GM21381 (cell line): ENCODE data around the gene MAB21L2.
"Not testable (repeated sequence)": the region's sequence is repeated elsewhere in the genome, so short reads cannot be mapped to it uniquely, and the experiment has no call there.

ENCODE experiments used
- ATAC-seq: cut with Tn5 transposase; IDR thresholded peaks from one replicate; pipeline ENCODE4 v1.9.1; 2021; ENCODE audit warnings: mild to moderate bottlenecking, moderate library complexity; ENCODE audit not compliant: unreplicated experiment

MAB21L2 gene

GRCh38 chr4:150582146-150582872, at the start of gene MAB21L2:
MAB21L2 (plus strand) TSS chr4:150582151; CDS start chr4:150583030, 879 bp downstream.
- no peak for ATAC-seq

- ATAC-seq, result no peak
Observed at GRCh38 chr4:150533673-150534072, 48.3 kb upstream of the MAB21L2 start.

GRCh38 chr4:150534818-150535217, 47.1 kb upstream of the MAB21L2 start:
- ATAC-seq, result no peak

GRCh38 chr4:150537911-150538310, 44.0 kb upstream of the MAB21L2 start:
- not testable (repeated sequence) for ATAC-seq

- ATAC-seq, result no peak
Observed at GRCh38 chr4:150540536-150540935, 41.4 kb upstream of the MAB21L2 start.

GRCh38 chr4:150540959-150541360, 41.0 kb upstream of the MAB21L2 start:
- no peak for ATAC-seq

- ATAC-seq, result no peak
Observed at GRCh38 chr4:150541681-150542080, 40.3 kb upstream of the MAB21L2 start.

- ATAC-seq, result no peak
Observed at GRCh38 chr4:150543042-150543441, 38.9 kb upstream of the MAB21L2 start.

- ATAC-seq, result no peak
Observed at GRCh38 chr4:150546286-150546685, 35.7 kb upstream of the MAB21L2 start.

GRCh38 chr4:150547154-150547838, 34.7 kb upstream of the MAB21L2 start:
- no peak for ATAC-seq

GRCh38 chr4:150557811-150558210, 24.1 kb upstream of the MAB21L2 start:
- not testable (repeated sequence) for ATAC-seq

- ATAC-seq, result no peak
Observed at GRCh38 chr4:150561143-150561737, 20.7 kb upstream of the MAB21L2 start.

- ATAC-seq, result no peak
Observed at GRCh38 chr4:150562250-150562649, 19.7 kb upstream of the MAB21L2 start.

GRCh38 chr4:150562751-150563150, 19.2 kb upstream of the MAB21L2 start:
- no peak for ATAC-seq

- not testable (repeated sequence) for ATAC-seq
Observed at GRCh38 chr4:150564967-150565366, 17.0 kb upstream of the MAB21L2 start.

GRCh38 chr4:150567070-150567469, 14.9 kb upstream of the MAB21L2 start:
- no peak for ATAC-seq

- no peak for ATAC-seq
Observed at GRCh38 chr4:150569384-150569987, 12.5 kb upstream of the MAB21L2 start.

- no peak for ATAC-seq
Observed at GRCh38 chr4:150569998-150570535, 11.9 kb upstream of the MAB21L2 start.

GRCh38 chr4:150570862-150571261, 11.1 kb upstream of the MAB21L2 start:
- ATAC-seq, result no peak

- peak; percentile 71 for ATAC-seq
Observed at GRCh38 chr4:150572704-150573504, 9.0 kb upstream of the MAB21L2 start.
